ENCODE measurements around the gene CUBN.

DNA sequence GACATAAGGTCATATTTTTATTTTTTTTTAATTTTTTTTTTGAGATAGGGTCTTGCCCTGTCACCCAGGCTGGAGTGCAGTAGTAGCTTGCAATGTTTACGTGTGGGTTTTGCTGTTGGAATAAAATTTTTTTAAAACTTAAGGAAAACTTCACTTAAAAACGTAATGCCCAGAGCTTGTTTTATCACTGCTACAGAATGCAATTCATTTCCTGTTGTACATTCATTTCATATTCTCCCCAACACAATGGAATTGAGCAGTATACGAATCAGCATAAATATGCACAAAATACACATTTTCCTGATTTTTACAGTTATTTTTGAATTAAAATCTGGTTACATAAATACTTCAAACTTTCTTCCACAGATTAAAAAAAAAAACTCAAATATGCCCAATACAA, 352.7 kb downstream of the CUBN start:
- TF ChIP-seq ZNF24 (IDR thresholded peaks at IDR 0.05) (no peak), ZNF260 (CRISPR knock-in tag; IDR thresholded peaks at IDR 0.05; ENCODE audit: borderline replicate concordance, low read depth) (no peak), NFE2L1 (CRISPR knock-in tag; IDR thresholded peaks at IDR 0.05; ENCODE audit: borderline replicate concordance) (no peak)
